ENCODE data around the gene MBOAT1. TPM values are rescaled to one million over a fixed set of nuclear protein-coding genes. Genes with fewer than 3 reads are reported as not detected.
A peak's percentile ranks its signal among the peaks of the same experiment; 100 is the strongest.

Gene MBOAT1
- polyA plus RNA-seq, 1 donor (not counting 4 experiments of a cell fraction or from before 2014, with no cell fraction given), result 4.9 TPM

DNA sequence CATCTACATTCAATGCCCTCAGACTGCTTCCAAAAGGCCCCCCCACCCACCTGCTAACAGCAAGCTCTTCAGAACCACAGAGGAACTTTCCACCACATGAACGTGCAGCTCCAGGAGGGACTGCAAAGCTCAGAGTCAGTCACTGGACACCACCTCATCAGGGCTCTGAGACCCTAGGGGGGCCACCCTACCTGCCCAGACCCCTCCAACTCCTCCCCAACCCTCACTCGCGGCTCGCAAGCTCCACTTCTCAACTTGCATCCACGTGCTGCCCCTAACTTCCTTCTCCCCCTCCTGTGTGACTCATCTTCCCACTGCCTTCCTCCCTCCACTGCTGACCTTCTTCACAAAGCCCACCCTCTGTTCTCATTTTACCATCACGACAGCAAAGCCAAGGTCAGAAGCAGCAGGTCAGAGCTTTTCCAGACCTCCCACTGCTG is 6.5 kb downstream of the MBOAT1 start:
- Histone ChIP-seq H3K9me3 (ENCODE audit: control insufficient read depth, low read depth, low read length) (no peaks in the 10 kb centered on the region), H3K27ac (ENCODE audit: control insufficient read depth, insufficient read depth, low read length) (no peak overlapping the region), H3K27me3 (ENCODE audit: control insufficient read depth, extremely low read depth, insufficient read depth, low read length) (no peaks in the 10 kb centered on the region), H3K9ac (ENCODE audit: control insufficient read depth, extremely low read depth, insufficient read depth, low read length) (no peak overlapping the region), H2AFZ (ENCODE audit: control insufficient read depth, low read length) (no peak overlapping the region), H3K4me3 (ENCODE audit: control insufficient read depth in 2 of 3, extremely low read depth in 1 of 3, insufficient read depth in 2 of 3, low read depth in 1 of 3, low read length in 3 of 3) (no peak overlapping the region), H3K4me2 (ENCODE audit: control insufficient read depth, extremely low read depth, insufficient read depth, low read depth, low read length) (no peak overlapping the region), H4K20me1 (ENCODE audit: control insufficient read depth, extremely low read depth, insufficient read depth, low read length) (no peaks in the 10 kb centered on the region), H3K4me1 (ENCODE audit: control insufficient read depth, extremely low read depth, insufficient read depth, low read length) (peaks cover 45% of the 10 kb centered on the region), H3K9me1 (ENCODE audit: control insufficient read depth, extremely low read depth, insufficient read depth, low read length) (no peaks in the 10 kb centered on the region), H3K36me3 (ENCODE audit: control insufficient read depth in 2 of 2, extremely low read depth in 1 of 2, insufficient read depth in 2 of 2, low read length in 2 of 2) (no peaks in the 10 kb centered on the region), H3K79me2 (ENCODE audit: control insufficient read depth, insufficient read depth, low read length) (peaks cover 48% of the 10 kb centered on the region)
- FAIRE-seq (no peak), DNase-seq (ENCODE audit: low read depth, low spot score) (no peak)
- TF ChIP-seq EZH2 (IDR thresholded peaks at IDR 0.05; ENCODE audit: low read length) (no peak), CTCF (optimal IDR thresholded peaks at IDR 0.05 in 1 of 3, IDR thresholded peaks at IDR 0.05 in 1 of 3, conservative IDR thresholded peaks at IDR 0.05 in 1 of 3; ENCODE audit: extremely low read depth in 1 of 3, insufficient read depth in 2 of 3, low read length in 3 of 3) (no peak)
- dilution Hi-C loops (cut with MboI; ENCODE audit: extremely low pct_ligation_motif_present, low sequenced_read_pairs), result no loop called here

GRCh38 chr6:20204512-20204894 is 7.8 kb downstream of the MBOAT1 start:
- no peaks in the 10 kb centered on the region for H3K9me1 ChIP-seq (ENCODE audit: control insufficient read depth, extremely low read depth, insufficient read depth, low read length)
- no peaks in the 10 kb centered on the region for H3K36me3 ChIP-seq (ENCODE audit: control insufficient read depth in 2 of 2, extremely low read depth in 1 of 2, insufficient read depth in 2 of 2, low read length in 2 of 2)
- H4K20me1 ChIP-seq (ENCODE audit: control insufficient read depth, extremely low read depth, insufficient read depth, low read length), result no peaks in the 10 kb centered on the region
- peak overlapping the region; percentile 58 for H3K9ac ChIP-seq (ENCODE audit: control insufficient read depth, extremely low read depth, insufficient read depth, low read length)
- H3K9me3 ChIP-seq (ENCODE audit: control insufficient read depth, low read depth, low read length), result no peaks in the 10 kb centered on the region
- H3K4me3 ChIP-seq (ENCODE audit: control insufficient read depth in 2 of 3, extremely low read depth in 1 of 3, insufficient read depth in 2 of 3, low read depth in 1 of 3, low read length in 3 of 3), result no peak overlapping the region
- H2AFZ ChIP-seq (ENCODE audit: control insufficient read depth, low read length), result peak overlapping the region; percentile 89
- peak overlapping the region; percentile 50 for H3K4me2 ChIP-seq (ENCODE audit: control insufficient read depth, extremely low read depth, insufficient read depth, low read depth, low read length)
- H3K4me1 ChIP-seq (ENCODE audit: control insufficient read depth, extremely low read depth, insufficient read depth, low read length), result peaks cover 35% of the 10 kb centered on the region
- H3K27ac ChIP-seq (ENCODE audit: control insufficient read depth, insufficient read depth, low read length), result peak overlapping the region; percentile 90
- DNase-seq (ENCODE audit: low read depth, low spot score), result no peak
- no peak for FAIRE-seq
- peaks cover 41% of the 10 kb centered on the region for H3K79me2 ChIP-seq (ENCODE audit: control insufficient read depth, insufficient read depth, low read length)
- dilution Hi-C loops (cut with MboI; ENCODE audit: extremely low pct_ligation_motif_present, low sequenced_read_pairs), result no loop called here
- TF ChIP-seq EZH2 (IDR thresholded peaks at IDR 0.05; ENCODE audit: low read length) (no peak), CTCF (optimal IDR thresholded peaks at IDR 0.05 in 1 of 3, IDR thresholded peaks at IDR 0.05 in 1 of 3, conservative IDR thresholded peaks at IDR 0.05 in 1 of 3; ENCODE audit: extremely low read depth in 1 of 3, insufficient read depth in 2 of 3, low read length in 3 of 3) (no peak)
- no peaks in the 10 kb centered on the region for H3K27me3 ChIP-seq (ENCODE audit: control insufficient read depth, extremely low read depth, insufficient read depth, low read length)
